ENCODE measurements around the gene GAL3ST2. TPM values are rescaled to one million over a fixed set of nuclear protein-coding genes. Genes with fewer than 3 reads are reported as not detected.

Gene GAL3ST2
- total and polyA plus RNA-seq, 5 donors from 2014 or later = 1.1 TPM; not detected in 4

- H3K27ac Mint-ChIP-seq = no peak overlapping the region
- H3K4me1 Mint-ChIP-seq = peaks cover 0 to 40% (median 18%) of the 10 kb centered on the region in 4 donors
- no peaks in the 10 kb centered on the region for H3K9me3 Mint-ChIP-seq
- no peaks in the 10 kb centered on the region for H3K27me3 ChIP-seq (ENCODE audit: control insufficient read depth, insufficient read depth, low read length)
- H3K4me3 Mint-ChIP-seq = peak overlapping the region in 3 of 4 donors; percentile 76 to 81 (median 78)
- peaks cover 4% of the 10 kb centered on the region for H3K36me3 Mint-ChIP-seq
- H3K4me3 ChIP-seq (ENCODE audit: low read depth, low read length) = no peak overlapping the region
- no peaks in the 10 kb centered on the region for H3K36me3 ChIP-seq (ENCODE audit: control insufficient read depth, insufficient read depth, low read length)
- no peak overlapping the region for H3K27ac ChIP-seq (ENCODE audit: insufficient read depth, low read length, poor library complexity, severe bottlenecking)
- no peak for ATAC-seq (ENCODE audit: low read depth in 2 of 2)
- H3K9me3 ChIP-seq (ENCODE audit: control insufficient read depth in 2 of 2, low read length in 2 of 2) = no peaks in the 10 kb centered on the region
- no peak for DNase-seq
- peaks cover 19% of the 10 kb centered on the region for H3K4me1 ChIP-seq (ENCODE audit: control insufficient read depth, insufficient read depth, low read length, poor library complexity, severe bottlenecking)
- H3K27me3 Mint-ChIP-seq = no peaks in the 10 kb centered on the region
Measured at GRCh38 chr2:241734208-241734466, 42.5 kb upstream of the GAL3ST2 start.

- peak; percentile 88 to 92 (median 91) for DNase-seq
- H3K4me3 Mint-ChIP-seq = peak within 1 kb of the TSS; percentile 85 to 88 (median 86)
- Histone ChIP-seq H3K9me3 (ENCODE audit: control insufficient read depth in 2 of 2, low read length in 2 of 2) (no peaks in the 10 kb centered on the region), H3K4me1 (ENCODE audit: control insufficient read depth, insufficient read depth, low read length, poor library complexity, severe bottlenecking) (peaks cover 21% of the 10 kb centered on the region), H3K27me3 (ENCODE audit: control insufficient read depth, insufficient read depth, low read length) (no peaks in the 10 kb centered on the region), H3K36me3 (ENCODE audit: control insufficient read depth, insufficient read depth, low read length) (no peaks in the 10 kb centered on the region), H3K27ac (ENCODE audit: insufficient read depth, low read length, poor library complexity, severe bottlenecking) (peak within 1 kb of the TSS; percentile 78), H3K4me3 (ENCODE audit: low read depth, low read length) (peak within 1 kb of the TSS; percentile 41)
- ATAC-seq (ENCODE audit: low read depth in 2 of 2) = peak; percentile 91 to 92
- peaks cover 0 to 45% (median 18%) of the 10 kb centered on the region in 4 donors for H3K4me1 Mint-ChIP-seq
- peak within 1 kb of the TSS; percentile 54 to 91 (median 65) for H3K27ac Mint-ChIP-seq
- peaks cover 4% of the 10 kb centered on the region for H3K36me3 Mint-ChIP-seq
- H3K27me3 Mint-ChIP-seq = no peaks in the 10 kb centered on the region
- no peaks in the 10 kb centered on the region for H3K9me3 Mint-ChIP-seq
Measured at GRCh38 chr2:241734467-241735208, 42.0 kb upstream of the GAL3ST2 start, which contains the start of gene D2HGDH. Gene D2HGDH (plus strand): TSS chr2:241734630. CDS start chr2:241735225, 595 bp downstream.

- Histone ChIP-seq H3K4me1 (ENCODE audit: control insufficient read depth, insufficient read depth, low read length, poor library complexity, severe bottlenecking) (peaks cover 36% of the 10 kb centered on the region), H3K9me3 (ENCODE audit: control insufficient read depth in 2 of 2, low read length in 2 of 2) (no peaks in the 10 kb centered on the region), H3K27ac (ENCODE audit: insufficient read depth, low read length, poor library complexity, severe bottlenecking) (no peak overlapping the region), H3K27me3 (ENCODE audit: control insufficient read depth, insufficient read depth, low read length) (no peaks in the 10 kb centered on the region), H3K4me3 (ENCODE audit: low read depth, low read length) (no peak overlapping the region), H3K36me3 (ENCODE audit: control insufficient read depth, insufficient read depth, low read length) (no peaks in the 10 kb centered on the region)
- no peaks in the 10 kb centered on the region for H3K9me3 Mint-ChIP-seq
- peaks cover 0 to 55% (median 25%) of the 10 kb centered on the region in 4 donors for H3K4me1 Mint-ChIP-seq
- no peaks in the 10 kb centered on the region for H3K27me3 Mint-ChIP-seq
- H3K36me3 Mint-ChIP-seq = peaks cover 4% of the 10 kb centered on the region
- peak overlapping the region in 1 of 3 donors; percentile 76 for H3K27ac Mint-ChIP-seq
- no peak for DNase-seq
- ATAC-seq (ENCODE audit: low read depth in 2 of 2) = no peak
- peak overlapping the region; percentile 84 to 88 (median 85) for H3K4me3 Mint-ChIP-seq
Measured at GRCh38 chr2:241736111-241736510, 40.5 kb upstream of the GAL3ST2 start.

- peaks cover 4% of the 10 kb centered on the region for H3K36me3 Mint-ChIP-seq
- peak overlapping the region in 3 of 4 donors; percentile 60 to 85 (median 61) for H3K4me3 Mint-ChIP-seq
- peaks cover 0 to 45% (median 25%) of the 10 kb centered on the region in 4 donors for H3K4me1 Mint-ChIP-seq
- Histone ChIP-seq H3K4me1 (ENCODE audit: control insufficient read depth, insufficient read depth, low read length, poor library complexity, severe bottlenecking) (peaks cover 33% of the 10 kb centered on the region), H3K27me3 (ENCODE audit: control insufficient read depth, insufficient read depth, low read length) (no peaks in the 10 kb centered on the region), H3K9me3 (ENCODE audit: control insufficient read depth in 2 of 2, low read length in 2 of 2) (no peaks in the 10 kb centered on the region), H3K4me3 (ENCODE audit: low read depth, low read length) (no peak overlapping the region), H3K27ac (ENCODE audit: insufficient read depth, low read length, poor library complexity, severe bottlenecking) (no peak overlapping the region), H3K36me3 (ENCODE audit: control insufficient read depth, insufficient read depth, low read length) (no peaks in the 10 kb centered on the region)
- H3K27ac Mint-ChIP-seq = peak overlapping the region in 2 of 3 donors; percentile 16 to 41
- DNase-seq (no peak), ATAC-seq (ENCODE audit: low read depth in 2 of 2) (no peak)
- H3K27me3 Mint-ChIP-seq = no peaks in the 10 kb centered on the region
- no peaks in the 10 kb centered on the region for H3K9me3 Mint-ChIP-seq
Measured at GRCh38 chr2:241738040-241738686, 38.5 kb upstream of the GAL3ST2 start.

GRCh38 chr2:241739177-241739576 lies 37.4 kb upstream of the GAL3ST2 start:
- peak overlapping the region in 1 of 3 donors; percentile 83 for H3K27ac Mint-ChIP-seq

GRCh38 chr2:241739651-241740050 lies 37.0 kb upstream of the GAL3ST2 start:
- no peak overlapping the region for H3K27ac ChIP-seq (ENCODE audit: insufficient read depth, low read length, poor library complexity, severe bottlenecking)
- no peak for DNase-seq
- H3K4me1 ChIP-seq (ENCODE audit: control insufficient read depth, insufficient read depth, low read length, poor library complexity, severe bottlenecking) = peaks cover 27% of the 10 kb centered on the region
- Mint-ChIP-seq H3K27me3 (no peaks in the 10 kb centered on the region), H3K4me3 (peak overlapping the region in 3 of 4 donors; percentile 4 to 57 (median 52)), H3K27ac (peak overlapping the region in 2 of 3 donors; percentile 10 to 51), H3K36me3 (peaks cover 4% of the 10 kb centered on the region), H3K9me3 (no peaks in the 10 kb centered on the region), H3K4me1 (peaks cover 0 to 40% (median 22%) of the 10 kb centered on the region in 4 donors)
- ATAC-seq (ENCODE audit: low read depth in 2 of 2) = no peak
- H3K27me3 ChIP-seq (ENCODE audit: control insufficient read depth, insufficient read depth, low read length) = no peaks in the 10 kb centered on the region
- no peak overlapping the region for H3K4me3 ChIP-seq (ENCODE audit: low read depth, low read length)
- H3K9me3 ChIP-seq (ENCODE audit: control insufficient read depth in 2 of 2, low read length in 2 of 2) = no peaks in the 10 kb centered on the region
- H3K36me3 ChIP-seq (ENCODE audit: control insufficient read depth, insufficient read depth, low read length) = peaks cover 9% of the 10 kb centered on the region

More at GRCh38 chr2:241739177-241739576, 37.4 kb upstream of the GAL3ST2 start:
- Mint-ChIP-seq H3K9me3 (no peaks in the 10 kb centered on the region), H3K4me1 (peaks cover 0 to 40% (median 22%) of the 10 kb centered on the region in 4 donors), H3K4me3 (peak overlapping the region in 1 of 4 donors; percentile 21), H3K27me3 (no peaks in the 10 kb centered on the region), H3K36me3 (peaks cover 4% of the 10 kb centered on the region)
- no peak overlapping the region for H3K27ac ChIP-seq (ENCODE audit: insufficient read depth, low read length, poor library complexity, severe bottlenecking)
- DNase-seq (no peak), ATAC-seq (ENCODE audit: low read depth in 2 of 2) (no peak)
- H3K9me3 ChIP-seq (ENCODE audit: control insufficient read depth in 2 of 2, low read length in 2 of 2) = no peaks in the 10 kb centered on the region
- H3K4me1 ChIP-seq (ENCODE audit: control insufficient read depth, insufficient read depth, low read length, poor library complexity, severe bottlenecking) = peaks cover 27% of the 10 kb centered on the region
- H3K36me3 ChIP-seq (ENCODE audit: control insufficient read depth, insufficient read depth, low read length) = peaks cover 7% of the 10 kb centered on the region
- no peaks in the 10 kb centered on the region for H3K27me3 ChIP-seq (ENCODE audit: control insufficient read depth, insufficient read depth, low read length)
- H3K4me3 ChIP-seq (ENCODE audit: low read depth, low read length) = no peak overlapping the region

- peak overlapping the region in 1 of 3 donors; percentile 32 for H3K27ac Mint-ChIP-seq
- H3K4me3 Mint-ChIP-seq = peak overlapping the region in 1 of 4 donors; percentile 80
- DNase-seq = no peak
Measured at GRCh38 chr2:241741016-241741415, 35.6 kb upstream of the GAL3ST2 start.

More at GRCh38 chr2:241741016-241741415, 35.6 kb upstream of the GAL3ST2 start:
- Mint-ChIP-seq H3K27me3 (no peaks in the 10 kb centered on the region), H3K9me3 (peaks cover 0 to 1% (median 0%) of the 10 kb centered on the region in 7 donors), H3K4me1 (peaks cover 4 to 36% (median 23%) of the 10 kb centered on the region in 4 donors), H3K36me3 (peaks cover 12% of the 10 kb centered on the region)
- Histone ChIP-seq H3K27me3 (ENCODE audit: control insufficient read depth, insufficient read depth, low read length) (no peaks in the 10 kb centered on the region), H3K27ac (ENCODE audit: insufficient read depth, low read length, poor library complexity, severe bottlenecking) (no peak overlapping the region), H3K9me3 (ENCODE audit: control insufficient read depth in 2 of 2, low read length in 2 of 2) (no peaks in the 10 kb centered on the region), H3K4me3 (ENCODE audit: low read depth, low read length) (no peak overlapping the region), H3K4me1 (ENCODE audit: control insufficient read depth, insufficient read depth, low read length, poor library complexity, severe bottlenecking) (peaks cover 17% of the 10 kb centered on the region), H3K36me3 (ENCODE audit: control insufficient read depth, insufficient read depth, low read length) (peaks cover 22% of the 10 kb centered on the region)
- ATAC-seq (ENCODE audit: low read depth in 2 of 2) = peak in 1 of 2 donors; percentile 40
